Neural crest cell (in vitro differentiated cells): ENCODE measurements around the gene MISP3. TPM values are rescaled to one million over a fixed set of nuclear protein-coding genes. Genes with fewer than 3 reads are reported as not detected.

Experiments
- DNase-seq: peaks from one replicate; pipeline ENCODE4 v3.0.0; 2021; ENCODE audit warnings: low read depth, mixed read lengths, low spot score
- H3K27ac Mint-ChIP-seq: one replicate; pipeline ENCODE4 v1.8.0; 2021; ENCODE audit warnings: mild to moderate bottlenecking, mixed read lengths; ENCODE audit not compliant: unreplicated experiment
- H3K27me3 Mint-ChIP-seq: 2 replicates; pipeline ENCODE4 v1.8.0; 2021; ENCODE audit warnings: low read depth, mild to moderate bottlenecking, mixed read lengths
- H3K36me3 Mint-ChIP-seq: 2 replicates; pipeline ENCODE4 v1.8.0; 2021; ENCODE audit warnings: low read depth, mild to moderate bottlenecking, mixed read lengths
- H3K4me1 Mint-ChIP-seq: 2 replicates; pipeline ENCODE4 v1.8.0; 2021; ENCODE audit warnings: mixed read lengths
- H3K4me3 Mint-ChIP-seq: one replicate; pipeline ENCODE4 v1.8.0; 2021; ENCODE audit warnings: mild to moderate bottlenecking, mixed read lengths
- H3K9me3 Mint-ChIP-seq: 2 replicates; pipeline ENCODE4 v1.8.0; 2021; ENCODE audit warnings: mixed read lengths
- CTCF ChIP-seq: fragments of 200-600 bp; sonication (generic); conservative IDR thresholded peaks from 2 replicates; pipeline ENCODE4 v1.5.0; 2021; ENCODE audit warnings: antibody characterized with exemption, mild to moderate bottlenecking
- total RNA-seq: library from RNA; stranded (reverse); gene quantifications from 2 replicates; pipeline ENCODE4 v1.2.1, GENCODE V29; 2021

The MISP3 gene
- total RNA-seq, 1 donor from 2014 or later = 0.98 TPM

GRCh38 chr19:14055396-14055795, 17.2 kb upstream of the MISP3 start:
- no peak overlapping the region for H3K4me3 Mint-ChIP-seq
- no peak for DNase-seq
- no peak overlapping the region for H3K27ac Mint-ChIP-seq
- no peaks in the 10 kb centered on the region for H3K9me3 Mint-ChIP-seq
- no peaks in the 10 kb centered on the region for H3K36me3 Mint-ChIP-seq
- peaks cover 38% of the 10 kb centered on the region for H3K27me3 Mint-ChIP-seq
- TF ChIP-seq CTCF = no peak
- peaks cover 6% of the 10 kb centered on the region for H3K4me1 Mint-ChIP-seq

GRCh38 chr19:14056069-14056666, 16.4 kb upstream of the MISP3 start:
- Mint-ChIP-seq H3K4me3 (no peak overlapping the region), H3K4me1 (peaks cover 6% of the 10 kb centered on the region), H3K27me3 (peaks cover 41% of the 10 kb centered on the region), H3K9me3 (no peaks in the 10 kb centered on the region), H3K36me3 (no peaks in the 10 kb centered on the region), H3K27ac (no peak overlapping the region)
- no peak for DNase-seq
- TF ChIP-seq CTCF = no peak

- Mint-ChIP-seq H3K4me3 (peak overlapping the region; percentile 73), H3K36me3 (no peaks in the 10 kb centered on the region), H3K9me3 (no peaks in the 10 kb centered on the region), H3K27ac (no peak overlapping the region), H3K27me3 (peaks cover 43% of the 10 kb centered on the region), H3K4me1 (peaks cover 6% of the 10 kb centered on the region)
- no peak for TF ChIP-seq CTCF
- DNase-seq = no peak
Observed at GRCh38 chr19:14056741-14057356, 15.7 kb upstream of the MISP3 start.

GRCh38 chr19:14058182-14059092, 14.1 kb upstream of the MISP3 start:
- Mint-ChIP-seq H3K4me3 (no peak overlapping the region), H3K27me3 (peaks cover 46% of the 10 kb centered on the region), H3K36me3 (no peaks in the 10 kb centered on the region), H3K4me1 (peaks cover 6% of the 10 kb centered on the region), H3K27ac (no peak overlapping the region), H3K9me3 (no peaks in the 10 kb centered on the region)
- no peak for TF ChIP-seq CTCF
- DNase-seq = no peak

GRCh38 chr19:14059093-14059480, 13.5 kb upstream of the MISP3 start:
- peaks cover 6% of the 10 kb centered on the region for H3K4me1 Mint-ChIP-seq
- peak; percentile 36 for DNase-seq
- H3K27me3 Mint-ChIP-seq = peaks cover 45% of the 10 kb centered on the region
- peak; percentile 65 for TF ChIP-seq CTCF
- H3K9me3 Mint-ChIP-seq = no peaks in the 10 kb centered on the region
- H3K36me3 Mint-ChIP-seq = no peaks in the 10 kb centered on the region
- no peak overlapping the region for H3K4me3 Mint-ChIP-seq
- H3K27ac Mint-ChIP-seq = no peak overlapping the region
